Right atrium auricular region (tissue), 2 donors: ENCODE measurements around the gene ASCC2. TPM values are rescaled to one million over a fixed set of nuclear protein-coding genes. Genes with fewer than 3 reads are reported as not detected.
"Not testable (repeated sequence)": the region's sequence is repeated elsewhere in the genome, so short reads cannot be mapped to it uniquely, and the experiment has no call there.

Source experiments
- DNase-seq: peaks from one replicate; pipeline ENCODE4 v3.0.0-alpha.2; 2019; ENCODE audit warnings: low spot score
- H3K27ac ChIP-seq, 2 donors: fragments of 200-600 bp; sonication (generic); 1 replicate in 1 of 2; 2 replicates in 1 of 2; pipeline ENCODE4 v1.5.1; 2016 to 2019
- H3K27me3 ChIP-seq, 2 donors: fragments of 200-600 bp; sonication (generic); one replicate each; pipeline versions ENCODE4 v1.5.1 to v1.6.0; 2017 to 2019
- H3K36me3 ChIP-seq: fragments of 200-600 bp; sonication (generic); one replicate; pipeline ENCODE4 v1.5.1; 2016
- H3K4me1 ChIP-seq, 2 donors: fragments of 200-600 bp; sonication (generic); one replicate each; pipeline versions ENCODE4 v1.5.1 to v1.6.0; 2017 to 2019
- H3K4me3 ChIP-seq, 2 donors: fragments of 200-600 bp; sonication (generic); 1 replicate in 1 of 2; 2 replicates in 1 of 2; pipeline ENCODE4 v1.5.1; 2017 to 2019; ENCODE audit warnings: mild to moderate bottlenecking in 1 of 2, moderate library complexity in 1 of 2
- H3K9me3 ChIP-seq, 2 donors: fragments of 200-600 bp; sonication (generic); one replicate each; pipeline ENCODE4 v1.5.1; 2019
- CTCF ChIP-seq, 2 donors: fragments of 200-600 bp; sonication (generic); IDR thresholded peaks; one replicate each; pipeline ENCODE4 v1.5.1; 2019; ENCODE audit warnings: antibody characterized with exemption in 2 of 2
- total RNA-seq, 2 donors: library from RNA; depleted of rRNA; stranded (reverse); fragments of >200 nt; gene quantifications; one replicate each; pipeline ENCODE4 v1.1.0, GENCODE V29; 2016

Gene ASCC2
- total RNA-seq, 2 donors from 2014 or later: 24.3 to 37.5 TPM

DNA sequence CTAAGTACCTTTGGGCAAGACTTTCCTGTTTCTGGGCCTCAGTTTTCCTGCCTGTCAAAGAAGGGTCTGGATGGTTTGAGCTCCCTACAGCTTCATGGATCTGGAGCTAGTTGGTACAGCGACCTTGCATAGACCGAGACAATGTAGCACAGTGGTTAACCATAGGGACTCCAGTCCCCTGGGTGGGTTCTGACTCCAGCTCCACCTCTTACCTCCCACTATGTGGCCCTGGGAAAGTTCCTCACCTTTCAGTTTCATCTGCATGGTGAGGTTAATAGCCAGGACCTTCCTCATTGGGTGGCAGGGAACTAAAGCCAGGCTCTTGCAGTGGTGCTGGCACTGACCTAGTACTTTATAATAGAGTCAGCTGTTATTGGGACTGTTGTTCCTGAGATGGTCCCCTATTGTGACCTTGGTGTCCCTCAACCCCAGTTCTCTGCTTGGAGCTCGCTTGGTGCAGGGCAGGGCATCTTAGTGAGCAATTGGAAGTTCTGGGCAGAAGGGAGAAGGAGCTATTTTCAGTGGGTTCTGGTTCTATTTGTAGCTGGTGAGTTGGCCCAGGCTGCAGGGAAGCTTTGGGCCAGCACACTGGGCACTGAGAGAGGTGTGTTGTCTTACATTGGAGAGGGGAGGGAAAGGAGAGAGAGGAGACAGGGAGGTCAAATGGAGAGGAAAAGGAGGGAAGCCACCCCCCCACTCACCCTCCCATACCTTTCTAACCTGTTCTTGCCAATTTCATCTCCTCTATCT, 34.2 kb upstream of the ASCC2 start:
- H3K4me1 ChIP-seq: peaks cover 0 to 17% of the 10 kb centered on the region in 2 donors
- peak overlapping the region in 1 of 2 donors; percentile 29 for H3K27ac ChIP-seq
- H3K36me3 ChIP-seq: no peaks in the 10 kb centered on the region
- H3K9me3 ChIP-seq: no peaks in the 10 kb centered on the region
- no peak for TF ChIP-seq CTCF (IDR thresholded peaks at IDR 0.05)
- no peak for DNase-seq
- no peak overlapping the region for H3K4me3 ChIP-seq
- H3K27me3 ChIP-seq: no peaks in the 10 kb centered on the region

GRCh38 chr22:29871684-29872083, 33.6 kb upstream of the ASCC2 start:
- Histone ChIP-seq H3K4me1 (peaks cover 0 to 17% of the 10 kb centered on the region in 2 donors), H3K4me3 (no peak overlapping the region), H3K9me3 (no peaks in the 10 kb centered on the region), H3K36me3 (no peaks in the 10 kb centered on the region), H3K27ac (no peak overlapping the region), H3K27me3 (no peaks in the 10 kb centered on the region)
- TF ChIP-seq CTCF (IDR thresholded peaks at IDR 0.05): no peak
- no peak for DNase-seq

DNA sequence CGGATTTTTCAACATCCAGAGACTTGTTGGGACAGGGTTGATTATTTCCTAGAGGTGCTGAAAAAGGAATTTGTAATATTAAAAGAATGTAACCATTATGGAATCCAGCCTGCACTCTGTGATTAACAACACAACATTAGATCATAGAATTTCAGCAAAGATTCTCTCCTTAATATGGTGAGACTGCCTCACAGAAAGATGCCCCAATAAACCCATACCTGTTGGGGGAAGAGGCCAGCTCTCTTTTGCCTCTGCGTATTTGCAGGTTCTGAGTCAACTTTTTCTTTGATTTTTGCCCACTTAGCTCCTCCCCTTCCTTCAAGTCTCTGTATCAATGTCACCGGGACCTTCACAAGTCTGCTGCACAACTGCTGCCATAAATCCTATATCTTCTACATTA, 32.5 kb upstream of the ASCC2 start:
- Histone ChIP-seq H3K27ac (no peak overlapping the region), H3K4me3 (no peak overlapping the region), H3K4me1 (peaks cover 0 to 17% of the 10 kb centered on the region in 2 donors), H3K36me3 (no peaks in the 10 kb centered on the region), H3K9me3 (no peaks in the 10 kb centered on the region), H3K27me3 (no peaks in the 10 kb centered on the region)
- no peak for TF ChIP-seq CTCF (IDR thresholded peaks at IDR 0.05)
- no peak for DNase-seq

GRCh38 chr22:29867851-29868250, 29.8 kb upstream of the ASCC2 start:
- H3K27ac ChIP-seq: no peak overlapping the region
- H3K27me3 ChIP-seq: no peaks in the 10 kb centered on the region
- no peak overlapping the region for H3K4me3 ChIP-seq
- no peaks in the 10 kb centered on the region for H3K9me3 ChIP-seq
- no peak for DNase-seq
- no peak for TF ChIP-seq CTCF (IDR thresholded peaks at IDR 0.05)
- H3K4me1 ChIP-seq: peaks cover 0 to 16% of the 10 kb centered on the region in 2 donors
- no peaks in the 10 kb centered on the region for H3K36me3 ChIP-seq

GRCh38 chr22:29867260-29867659, 29.2 kb upstream of the ASCC2 start:
- H3K4me1 ChIP-seq: peaks cover 0 to 10% of the 10 kb centered on the region in 2 donors
- no peak for TF ChIP-seq CTCF (IDR thresholded peaks at IDR 0.05)
- H3K27me3 ChIP-seq: no peaks in the 10 kb centered on the region
- DNase-seq: no peak
- H3K36me3 ChIP-seq: no peaks in the 10 kb centered on the region
- H3K27ac ChIP-seq: no peak overlapping the region
- no peaks in the 10 kb centered on the region for H3K9me3 ChIP-seq
- no peak overlapping the region for H3K4me3 ChIP-seq

DNA sequence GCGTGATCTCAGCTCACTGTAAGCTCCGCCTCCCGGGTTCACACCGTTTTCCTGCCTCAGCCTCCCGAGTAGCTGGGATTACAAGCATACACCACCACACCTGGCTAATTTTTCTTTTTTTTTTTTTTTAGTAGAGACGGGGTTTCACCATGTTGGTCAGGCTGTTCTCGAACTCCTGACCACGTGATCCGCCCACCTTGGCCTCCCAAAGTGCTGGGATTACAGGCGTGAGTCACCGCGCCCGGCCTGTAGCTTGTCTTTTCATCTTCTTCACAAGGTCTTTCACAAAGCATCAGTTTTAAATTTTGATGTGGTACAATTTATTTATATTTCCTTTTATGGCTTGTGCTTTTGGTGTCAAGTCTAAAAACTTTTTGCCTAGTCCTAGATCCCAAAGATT, 27.5 kb upstream of the ASCC2 start:
- not testable (repeated sequence) for H3K9me3 ChIP-seq, H3K27me3 ChIP-seq, DNase-seq, H3K27ac ChIP-seq, H3K36me3 ChIP-seq, H3K4me3 ChIP-seq
- H3K4me1 ChIP-seq: peaks cover 0 to 11% of the 10 kb centered on the region in 2 donors
